ENCODE measurements around the gene APOB. TPM values are rescaled to one million over a fixed set of nuclear protein-coding genes. Genes with fewer than 3 reads are reported as not detected.

APOB gene
- total and polyA plus RNA-seq, 2 of the 13 experiments (the other 11 are each of a cell fraction or from before 2014, with no cell fraction given): 1,569 to 2,515 TPM

GRCh38 chr2:21010813-21011439, 32.9 kb downstream of the APOB start (continued):
- no peak for TF ChIP-seq ZFP41 (CRISPR knock-in tag; IDR thresholded peaks at IDR 0.05; ENCODE audit: borderline replicate concordance)
- 0 out of 2 replicates have a peak, but pooled peaks have one; percentile 25 for TF ChIP-seq ZNF546 (CRISPR knock-in tag; conservative IDR thresholded peaks at IDR 0.05)
- TF ChIP-seq FOSL1 (CRISPR knock-in tag; IDR thresholded peaks at IDR 0.05; ENCODE audit: borderline replicate concordance): 0 out of 2 replicates have a peak, but pooled peaks have one; percentile 20
- no peak for TF ChIP-seq ZBTB40 (IDR thresholded peaks at IDR 0.05)
- peak; percentile 40; the same call in 1 of the 2 replicates for TF ChIP-seq ZBTB40 (CRISPR knock-in tag; IDR thresholded peaks at IDR 0.05)
- no peak; the same call in 1 of the 2 replicates for TF ChIP-seq ZNF501 (CRISPR knock-in tag; IDR thresholded peaks at IDR 0.05)
- TF ChIP-seq CREB1 (IDR thresholded peaks at IDR 0.05): no peak
- TF ChIP-seq CREB1 (CRISPR knock-in tag; IDR thresholded peaks at IDR 0.05): peak; percentile 33; the same call in 1 of the 2 replicates
- peak; percentile 56; the same call in 1 of the 2 replicates for TF ChIP-seq FOXP4 (CRISPR knock-in tag; IDR thresholded peaks at IDR 0.05)
- no peak for TF ChIP-seq PLRG1 (conservative IDR thresholded peaks at IDR 0.05)
- TF ChIP-seq CBX5 (CRISPR knock-in tag; IDR thresholded peaks at IDR 0.05; ENCODE audit: borderline replicate concordance): no peak
- TF ChIP-seq ZNF598 (CRISPR knock-in tag; IDR thresholded peaks at IDR 0.05; ENCODE audit: borderline replicate concordance): peak; percentile 37; the same call in 1 of the 2 replicates
- no peak for TF ChIP-seq TCF12 (IDR thresholded peaks at IDR 0.05)
- 0 out of 2 replicates have a peak, but pooled peaks have one; percentile 38 for TF ChIP-seq TCF12 (CRISPR knock-in tag; IDR thresholded peaks at IDR 0.05)

Data from HepG2 (cell line).